Skeletal muscle cell (primary cell): Measurements from ENCODE around the gene INO80.
A peak's percentile ranks its signal among the peaks of the same experiment; 100 is the strongest.

ENCODE experiments used
- DNase-seq: peaks from one replicate; pipeline ENCODE4 v3.0.0-alpha.2; 2010; ENCODE audit warnings: low read depth
- H3K4me3 ChIP-seq: 2 replicates; pipeline ENCODE4 v1.5.1; 2011; ENCODE audit warnings: low read depth, mild to moderate bottlenecking, control low read depth, low read length, moderate library complexity

The INO80 gene

GRCh38 chr15:41060505-41060904 is 55.6 kb downstream of the INO80 start:
- H3K4me3 ChIP-seq, result no peak overlapping the region
- DNase-seq, result no peak

GRCh38 chr15:41056810-41057209 is 59.3 kb downstream of the INO80 start:
- DNase-seq, result no peak
- H3K4me3 ChIP-seq, result no peak overlapping the region

DNA sequence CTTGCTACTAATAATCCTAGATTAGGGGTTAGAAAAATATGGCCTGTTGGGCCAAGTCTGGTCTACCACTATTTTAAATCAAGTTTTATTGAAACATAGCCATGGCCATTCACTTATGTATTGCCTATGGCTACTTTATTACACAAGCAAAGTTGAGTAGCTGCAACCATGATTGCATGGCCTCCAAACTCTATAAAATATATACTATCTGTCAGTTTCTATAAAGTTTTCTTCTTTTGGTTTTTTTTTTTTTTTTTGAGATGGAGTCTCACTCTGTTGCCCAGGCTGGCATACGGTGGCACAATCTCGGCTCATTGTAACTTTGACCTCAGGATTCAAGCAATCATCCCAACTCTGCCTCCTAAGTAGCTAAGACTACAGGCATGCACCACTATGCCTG is 60.4 kb downstream of the INO80 start:
- H3K4me3 ChIP-seq, result no peak overlapping the region
- DNase-seq, result no peak

DNA sequence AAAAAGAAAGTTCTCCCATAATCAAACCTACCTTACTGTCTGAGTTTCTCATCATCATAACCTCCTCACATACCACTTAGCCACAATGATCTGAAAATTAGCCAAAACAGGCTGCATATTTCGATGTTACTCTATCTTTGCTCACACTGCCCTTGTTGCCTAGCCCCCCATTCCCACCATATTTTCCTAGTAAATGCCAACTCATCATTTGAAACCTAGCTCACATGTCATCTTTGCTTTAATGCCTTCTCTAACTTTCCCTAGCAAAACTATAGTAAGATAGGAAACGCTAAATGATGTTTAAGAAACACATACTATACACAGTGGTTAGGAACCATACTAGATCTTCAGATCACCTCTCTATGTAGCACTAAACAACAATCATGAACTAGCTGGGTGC is 64.9 kb downstream of the INO80 start:
- no peak for DNase-seq

GRCh38 chr15:41048852-41049251 is 67.2 kb downstream of the INO80 start:
- no peak for DNase-seq
- no peak overlapping the region for H3K4me3 ChIP-seq

More for the DNA sequence above, 64.9 kb downstream of the INO80 start:
- H3K4me3 ChIP-seq, result no peak overlapping the region

GRCh38 chr15:41048397-41048796 is 67.7 kb downstream of the INO80 start:
- H3K4me3 ChIP-seq, result no peak overlapping the region
- DNase-seq, result no peak

- no peak for DNase-seq
- H3K4me3 ChIP-seq, result no peak overlapping the region
Observed at GRCh38 chr15:41047474-41047873, 68.6 kb downstream of the INO80 start.

DNA sequence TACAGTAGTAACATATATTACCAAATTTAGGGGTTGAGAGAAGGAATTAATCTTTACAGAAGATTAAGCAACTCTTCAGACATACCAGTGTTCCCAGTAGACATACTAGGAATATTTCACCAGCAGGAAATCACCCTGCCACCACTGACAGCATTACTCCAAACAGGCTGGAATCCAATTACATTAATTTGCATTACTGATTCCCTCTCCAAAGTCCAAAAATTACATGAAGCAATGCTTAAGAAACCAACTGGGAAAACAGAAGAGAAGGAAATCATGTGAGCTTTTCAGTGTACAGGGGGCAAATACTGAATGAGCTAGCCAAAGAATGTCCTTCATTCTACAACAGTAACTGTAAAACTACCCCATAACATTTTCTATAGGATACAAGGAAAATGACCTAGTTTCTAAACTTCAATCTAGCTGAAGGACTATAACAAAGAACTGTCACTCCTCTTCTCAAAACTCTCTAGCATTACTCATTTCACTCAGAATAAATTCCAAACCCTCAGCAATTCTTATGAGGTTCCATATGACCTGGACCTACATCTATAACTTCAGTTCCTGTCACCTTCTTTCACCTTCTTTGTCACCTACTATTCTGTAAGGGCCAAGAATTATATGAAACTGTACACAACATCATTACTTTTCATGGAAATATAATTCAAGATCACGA is 72.7 kb downstream of the INO80 start:
- H3K4me3 ChIP-seq, result no peak overlapping the region
- peak; percentile 60 for DNase-seq

DNA sequence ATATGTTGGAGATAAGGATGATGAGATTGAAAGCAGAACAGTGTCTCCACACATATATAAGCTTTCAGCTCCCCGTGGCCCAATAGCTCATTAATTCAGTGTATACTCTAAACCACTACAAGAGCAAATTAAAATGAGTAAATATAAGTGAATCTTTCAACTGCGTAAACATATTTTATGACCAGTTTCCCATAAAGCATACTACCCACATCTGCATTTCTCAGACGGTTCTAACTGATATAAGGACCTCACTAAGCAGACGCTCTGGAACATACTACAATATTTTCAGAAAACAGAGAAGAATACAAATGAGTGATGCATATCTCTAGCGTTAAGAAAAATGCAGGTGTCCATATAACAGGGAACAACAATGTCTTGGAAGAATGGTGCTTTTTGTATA is 73.2 kb downstream of the INO80 start:
- DNase-seq, result no peak

GRCh38 chr15:41039121-41039520 is 77.0 kb downstream of the INO80 start:
- H3K4me3 ChIP-seq, result no peak overlapping the region
- no peak for DNase-seq

More for the DNA sequence above, 73.2 kb downstream of the INO80 start:
- no peak overlapping the region for H3K4me3 ChIP-seq

DNA sequence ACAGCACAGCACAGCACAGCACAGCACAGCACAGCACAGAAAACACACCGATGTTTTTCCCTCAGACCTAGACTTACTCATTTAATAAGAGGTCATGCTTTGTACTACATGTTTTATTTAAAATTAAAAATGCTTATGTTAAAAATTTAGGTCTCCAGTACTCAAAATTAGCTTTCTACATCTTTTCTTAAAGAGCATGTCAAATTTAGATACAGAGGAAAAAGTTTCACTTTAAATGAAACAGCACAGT is 84.1 kb downstream of the INO80 start:
- DNase-seq, result no peak
- no peak overlapping the region for H3K4me3 ChIP-seq

- DNase-seq, result no peak
- no peak overlapping the region for H3K4me3 ChIP-seq
Observed at GRCh38 chr15:41031232-41032078, 84.6 kb downstream of the INO80 start.

DNA sequence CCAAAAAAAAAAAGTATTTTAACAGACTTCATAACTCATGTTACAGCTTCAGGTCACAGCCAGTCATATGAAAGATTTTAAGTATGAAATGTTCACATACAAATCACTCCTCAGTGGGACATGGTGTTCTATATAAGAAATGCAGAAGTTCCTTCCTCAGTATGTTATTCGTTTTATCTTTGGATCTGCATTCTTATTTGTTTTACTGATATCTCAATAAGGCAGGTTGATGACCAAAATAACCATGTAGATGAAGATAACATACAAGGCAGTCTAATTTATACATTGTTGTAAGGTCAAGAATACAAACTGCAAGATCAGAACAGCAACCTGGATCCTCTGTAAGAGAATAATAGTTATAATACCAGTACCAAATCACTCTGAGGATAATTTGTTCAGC is 87.2 kb downstream of the INO80 start:
- DNase-seq, result no peak
- no peak overlapping the region for H3K4me3 ChIP-seq

- DNase-seq, result no peak
- no peak overlapping the region for H3K4me3 ChIP-seq
Observed at GRCh38 chr15:41025393-41025792, 90.7 kb downstream of the INO80 start.

GRCh38 chr15:41024885-41025284 is 91.2 kb downstream of the INO80 start:
- H3K4me3 ChIP-seq, result no peak overlapping the region
- DNase-seq, result no peak

- DNase-seq, result peak; percentile 39
- H3K4me3 ChIP-seq, result no peak overlapping the region
Observed at GRCh38 chr15:41024131-41024530, 91.9 kb downstream of the INO80 start.

DNA sequence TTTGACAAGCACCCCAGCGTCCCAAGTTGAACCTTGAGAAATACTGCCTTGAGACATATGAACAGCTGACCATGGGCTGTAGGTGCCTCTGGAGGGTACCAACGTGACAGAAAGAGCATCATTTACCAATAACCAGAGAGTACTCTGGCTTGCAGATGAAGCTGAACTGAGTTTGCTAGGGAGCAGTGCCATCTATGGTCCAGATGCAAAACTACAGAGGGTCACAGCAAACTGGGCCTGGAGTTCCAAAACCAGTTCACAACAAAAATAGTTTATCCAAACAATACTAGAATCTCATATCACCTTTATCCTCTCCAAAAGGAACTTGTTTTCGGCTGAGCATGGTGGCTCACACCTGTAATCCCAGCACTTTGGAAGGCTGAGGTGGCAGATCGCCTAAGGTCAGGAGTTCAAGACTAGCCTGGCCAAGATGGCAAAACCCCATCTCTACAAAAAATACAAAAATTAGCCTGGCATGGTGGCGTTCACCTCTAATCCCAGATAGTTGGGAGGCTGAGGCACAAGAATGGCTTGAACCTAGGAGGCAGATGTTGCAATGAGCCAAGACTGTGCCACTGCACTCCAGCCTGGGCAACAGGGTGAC is 93.5 kb downstream of the INO80 start:
- no peak for DNase-seq
- no peak overlapping the region for H3K4me3 ChIP-seq

DNA sequence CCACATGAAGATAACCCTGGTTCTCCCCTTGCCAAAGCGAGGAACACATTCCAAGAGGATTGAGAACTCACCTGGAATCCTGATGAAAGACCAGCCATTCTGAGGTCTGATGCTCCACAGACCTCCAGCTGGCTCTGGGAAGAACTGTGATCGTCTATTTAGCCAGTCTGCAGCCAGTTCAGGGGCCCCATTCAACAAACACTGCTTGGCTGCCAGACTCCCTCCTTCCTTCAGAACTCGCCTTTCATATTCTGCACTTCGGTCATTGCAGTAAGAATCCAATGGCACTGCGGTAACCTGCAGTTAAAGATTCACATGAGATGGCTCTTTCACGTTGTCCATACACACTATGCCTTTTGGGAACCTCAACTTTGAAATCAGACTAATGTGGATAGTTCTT is 95.3 kb downstream of the INO80 start:
- no peak overlapping the region for H3K4me3 ChIP-seq
- no peak for DNase-seq

DNA sequence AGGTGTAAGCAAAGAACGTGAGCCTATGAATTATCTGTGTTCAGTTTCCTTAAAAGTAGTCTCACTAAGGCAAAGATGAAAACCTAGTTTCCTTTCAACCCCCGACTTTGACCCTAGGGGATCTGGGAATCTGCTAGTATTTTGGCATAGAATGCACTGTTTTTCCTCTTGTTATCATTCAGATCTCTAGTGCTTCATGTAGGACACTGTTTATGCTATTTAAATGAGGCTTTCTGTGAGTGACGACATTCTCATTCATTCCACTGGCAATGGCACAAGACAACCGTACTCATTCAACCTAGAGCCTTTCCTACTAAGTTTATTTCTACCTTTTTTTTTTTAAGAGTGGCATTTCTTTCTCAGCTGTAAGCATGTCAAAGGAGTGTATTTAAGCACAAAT is 95.8 kb downstream of the INO80 start:
- H3K4me3 ChIP-seq, result no peak overlapping the region
- DNase-seq, result no peak

DNA sequence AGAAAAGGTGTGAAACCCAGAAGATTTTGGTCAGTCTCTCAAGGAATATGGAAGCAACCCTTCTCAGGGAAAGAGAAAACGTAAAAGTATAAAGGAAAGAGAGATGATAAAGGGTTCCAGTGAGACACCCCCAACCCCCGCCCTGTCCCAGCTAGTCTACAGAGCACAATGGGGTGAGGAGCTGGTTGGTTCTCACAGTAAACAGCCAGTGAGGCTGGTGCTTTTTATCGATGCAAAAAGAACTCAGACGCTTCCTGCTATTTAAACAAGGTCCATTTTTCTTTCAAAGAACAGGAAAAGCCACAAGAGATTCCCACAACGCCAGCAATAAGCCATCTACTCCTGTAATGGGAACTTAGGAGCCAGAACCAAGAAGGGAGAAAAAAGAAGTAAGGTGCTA is 96.9 kb downstream of the INO80 start:
- H3K4me3 ChIP-seq, result no peak overlapping the region
- DNase-seq, result no peak

DNA sequence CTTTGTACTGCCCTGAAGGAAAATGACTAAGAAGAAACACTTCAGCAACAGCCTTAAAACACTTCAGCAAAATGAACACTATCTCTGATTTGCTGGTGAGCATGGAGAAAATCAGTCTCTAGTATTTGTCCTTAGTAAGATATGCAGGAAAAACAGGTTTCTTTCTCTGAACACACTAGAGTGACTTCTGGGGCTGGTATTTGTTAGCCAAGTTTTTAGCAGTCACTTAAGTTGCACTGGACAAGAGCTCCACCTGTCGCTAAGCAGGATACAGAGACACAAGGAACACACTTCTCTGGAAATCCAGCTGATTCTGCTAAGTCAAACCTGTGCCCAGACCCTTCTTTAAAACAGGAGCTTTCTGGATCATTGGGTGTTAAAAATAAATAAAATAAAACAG is 97.5 kb downstream of the INO80 start:
- H3K4me3 ChIP-seq, result no peak overlapping the region
- no peak for DNase-seq
